HL-60 (cell line): ENCODE measurements around the gene RBM10.

Experiments used
- TF ChIP-seq, protein P1 (sequence below): IDR thresholded peaks from one replicate; pipeline ENCODE4 v1.5.1; 2011; ENCODE audit warnings: low read length, control low read depth, inconsistent platforms; ENCODE audit not compliant: insufficient read depth
- TF ChIP-seq, protein P2 (sequence below): IDR thresholded peaks from 2 replicates; pipeline ENCODE4 v1.6.1; 2012; ENCODE audit warnings: low read depth; ENCODE audit not compliant: insufficient replicate concordance

DNA sequence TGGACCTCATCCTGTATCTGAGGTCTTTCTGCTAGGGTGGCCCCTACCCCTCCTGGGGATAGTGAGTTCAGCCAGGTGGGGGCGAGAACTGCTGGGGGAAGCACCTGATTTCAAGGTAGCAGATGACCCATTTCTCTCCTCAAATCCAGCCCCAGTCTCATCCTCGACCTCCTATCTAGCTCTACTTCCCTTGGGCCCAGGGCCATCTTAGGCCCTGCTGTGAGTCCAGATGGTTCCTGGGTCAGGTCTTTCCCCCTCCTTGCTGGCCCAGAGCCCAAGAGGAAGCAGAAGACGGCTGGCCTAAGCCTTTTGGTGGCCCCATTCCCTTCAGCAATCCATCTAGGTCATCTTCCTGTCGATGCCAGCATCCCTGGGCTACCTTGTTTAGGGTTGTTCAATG, 76.7 kb downstream of the RBM10 start:
- TF ChIP-seq, protein P1, sequence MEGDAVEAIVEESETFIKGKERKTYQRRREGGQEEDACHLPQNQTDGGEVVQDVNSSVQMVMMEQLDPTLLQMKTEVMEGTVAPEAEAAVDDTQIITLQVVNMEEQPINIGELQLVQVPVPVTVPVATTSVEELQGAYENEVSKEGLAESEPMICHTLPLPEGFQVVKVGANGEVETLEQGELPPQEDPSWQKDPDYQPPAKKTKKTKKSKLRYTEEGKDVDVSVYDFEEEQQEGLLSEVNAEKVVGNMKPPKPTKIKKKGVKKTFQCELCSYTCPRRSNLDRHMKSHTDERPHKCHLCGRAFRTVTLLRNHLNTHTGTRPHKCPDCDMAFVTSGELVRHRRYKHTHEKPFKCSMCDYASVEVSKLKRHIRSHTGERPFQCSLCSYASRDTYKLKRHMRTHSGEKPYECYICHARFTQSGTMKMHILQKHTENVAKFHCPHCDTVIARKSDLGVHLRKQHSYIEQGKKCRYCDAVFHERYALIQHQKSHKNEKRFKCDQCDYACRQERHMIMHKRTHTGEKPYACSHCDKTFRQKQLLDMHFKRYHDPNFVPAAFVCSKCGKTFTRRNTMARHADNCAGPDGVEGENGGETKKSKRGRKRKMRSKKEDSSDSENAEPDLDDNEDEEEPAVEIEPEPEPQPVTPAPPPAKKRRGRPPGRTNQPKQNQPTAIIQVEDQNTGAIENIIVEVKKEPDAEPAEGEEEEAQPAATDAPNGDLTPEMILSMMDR: no peak
- TF ChIP-seq, protein P2, sequence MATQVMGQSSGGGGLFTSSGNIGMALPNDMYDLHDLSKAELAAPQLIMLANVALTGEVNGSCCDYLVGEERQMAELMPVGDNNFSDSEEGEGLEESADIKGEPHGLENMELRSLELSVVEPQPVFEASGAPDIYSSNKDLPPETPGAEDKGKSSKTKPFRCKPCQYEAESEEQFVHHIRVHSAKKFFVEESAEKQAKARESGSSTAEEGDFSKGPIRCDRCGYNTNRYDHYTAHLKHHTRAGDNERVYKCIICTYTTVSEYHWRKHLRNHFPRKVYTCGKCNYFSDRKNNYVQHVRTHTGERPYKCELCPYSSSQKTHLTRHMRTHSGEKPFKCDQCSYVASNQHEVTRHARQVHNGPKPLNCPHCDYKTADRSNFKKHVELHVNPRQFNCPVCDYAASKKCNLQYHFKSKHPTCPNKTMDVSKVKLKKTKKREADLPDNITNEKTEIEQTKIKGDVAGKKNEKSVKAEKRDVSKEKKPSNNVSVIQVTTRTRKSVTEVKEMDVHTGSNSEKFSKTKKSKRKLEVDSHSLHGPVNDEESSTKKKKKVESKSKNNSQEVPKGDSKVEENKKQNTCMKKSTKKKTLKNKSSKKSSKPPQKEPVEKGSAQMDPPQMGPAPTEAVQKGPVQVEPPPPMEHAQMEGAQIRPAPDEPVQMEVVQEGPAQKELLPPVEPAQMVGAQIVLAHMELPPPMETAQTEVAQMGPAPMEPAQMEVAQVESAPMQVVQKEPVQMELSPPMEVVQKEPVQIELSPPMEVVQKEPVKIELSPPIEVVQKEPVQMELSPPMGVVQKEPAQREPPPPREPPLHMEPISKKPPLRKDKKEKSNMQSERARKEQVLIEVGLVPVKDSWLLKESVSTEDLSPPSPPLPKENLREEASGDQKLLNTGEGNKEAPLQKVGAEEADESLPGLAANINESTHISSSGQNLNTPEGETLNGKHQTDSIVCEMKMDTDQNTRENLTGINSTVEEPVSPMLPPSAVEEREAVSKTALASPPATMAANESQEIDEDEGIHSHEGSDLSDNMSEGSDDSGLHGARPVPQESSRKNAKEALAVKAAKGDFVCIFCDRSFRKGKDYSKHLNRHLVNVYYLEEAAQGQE: no peak
